Activated naive CD8-positive, alpha-beta T cell treated with anti-CD3 and anti-CD28 coated beads for 36 hours (primary cell): ENCODE measurements around the gene DNAH3. TPM values are rescaled to one million over a fixed set of nuclear protein-coding genes. Genes with fewer than 3 reads are reported as not detected.

ENCODE experiments used
- total RNA-seq, 2 experiments: library from RNA; stranded (reverse); gene quantifications; one replicate each; pipeline ENCODE4 v1.2.3, GENCODE V29; 2021

The DNAH3 gene
- total RNA-seq, 2 experiments from 2014 or later, result not detected

Other genes with a start within 250 kb of the DNAH3 start
- gene LDAF1, start 7.8 kb upstream of the DNAH3 start, total RNA-seq, result 1 to 10 TPM; 5.9 to 7.3 TPM
- gene ZP2, start 60.7 kb upstream of the DNAH3 start, total RNA-seq, result not detected
- not detected for gene ANKS4B, start 82.9 kb upstream of the DNAH3 start, total RNA-seq
- gene CRYM, start 127.4 kb upstream of the DNAH3 start, total RNA-seq, result not detected